Activated CD4-positive, alpha-beta T cell treated with anti-CD3 and anti-CD28 coated beads, Interleukin-2, amount 10 ng/mL, durations not matched to agents 7 days and 5 days (primary cell): Measurements from ENCODE around the gene CDC16. TPM values are rescaled to one million over a fixed set of nuclear protein-coding genes. Genes with fewer than 3 reads are reported as not detected.
"Not testable (repeated sequence)": the region's sequence is repeated elsewhere in the genome, so short reads cannot be mapped to it uniquely, and the experiment has no call there.

Experiments
- CTCF ChIA-PET: fragments of 350-600 bp; sonication (Branson Sonifier 250); formaldehyde crosslinking; loops from one replicate; lab custom pipeline; 2021; ENCODE audit warnings: antibody characterized with exemption; lab: Charles Lee
- POLR2A ChIA-PET: fragments of 350-600 bp; sonication (Branson Sonifier 250); formaldehyde crosslinking; loops from one replicate; lab custom pipeline; 2021; ENCODE audit warnings: antibody characterized with exemption; lab: Charles Lee
- DNase-seq: peaks from one replicate; pipeline ENCODE4 v3.0.0-alpha.2; 2020
- H3K27ac Mint-ChIP-seq: one replicate; pipeline ENCODE4 v1.8.0; 2021; ENCODE audit warnings: mild to moderate bottlenecking, moderate library complexity, mixed read lengths
- H3K27me3 Mint-ChIP-seq: one replicate; pipeline ENCODE4 v1.8.0; 2021; ENCODE audit warnings: mixed read lengths
- H3K36me3 Mint-ChIP-seq: one replicate; pipeline ENCODE4 v1.8.0; 2021; ENCODE audit warnings: low read depth, mixed read lengths
- H3K4me1 Mint-ChIP-seq: one replicate; pipeline ENCODE4 v1.8.0; 2021; ENCODE audit warnings: mixed read lengths
- H3K4me3 Mint-ChIP-seq: one replicate; pipeline ENCODE4 v1.8.0; 2021; ENCODE audit warnings: mild to moderate bottlenecking, moderate library complexity, mixed read lengths
- H3K9me3 Mint-ChIP-seq: one replicate; pipeline ENCODE4 v1.8.0; 2021; ENCODE audit warnings: mixed read lengths
- total RNA-seq, 2 experiments: library from RNA; stranded (reverse); gene quantifications; one replicate each; pipeline ENCODE4 v1.2.3, GENCODE V29; 2021

The CDC16 gene
- total RNA-seq, 2 experiments from 2014 or later = 81.6 to 85.4 TPM

GRCh38 chr13:114256547-114256946, 21.9 kb downstream of the CDC16 start:
- Mint-ChIP-seq H3K27me3 (no peaks in the 10 kb centered on the region), H3K4me3 (no peak overlapping the region), H3K9me3 (no peaks in the 10 kb centered on the region), H3K27ac (no peak overlapping the region), H3K4me1 (peaks cover 16% of the 10 kb centered on the region), H3K36me3 (peaks cover 68% of the 10 kb centered on the region)
- no peak for DNase-seq
- ChIA-PET POLR2A (no interaction called here), CTCF (no interaction called here)

DNA sequence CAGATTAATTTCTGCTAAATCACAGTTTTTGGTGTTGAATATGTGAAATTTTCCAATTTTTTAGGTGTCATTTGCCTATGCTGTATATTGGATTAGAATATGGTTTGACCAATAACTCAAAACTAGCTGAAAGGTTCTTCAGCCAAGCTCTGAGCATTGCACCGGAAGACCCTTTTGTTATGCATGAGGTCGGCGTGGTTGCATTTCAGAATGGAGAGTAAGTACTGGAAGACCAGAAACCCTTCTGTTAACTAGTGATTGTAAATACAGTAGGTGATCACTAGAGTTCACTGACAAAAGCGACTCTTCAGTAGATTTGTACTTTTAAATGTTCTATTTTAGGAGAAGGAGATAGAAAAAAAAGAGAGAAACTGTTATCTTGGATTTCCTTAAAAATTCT, 22.3 kb downstream of the CDC16 start:
- DNase-seq = no peak
- Mint-ChIP-seq H3K4me1 (peaks cover 19% of the 10 kb centered on the region), H3K4me3 (no peak overlapping the region), H3K27me3 (no peaks in the 10 kb centered on the region), H3K9me3 (no peaks in the 10 kb centered on the region), H3K27ac (no peak overlapping the region), H3K36me3 (peaks cover 68% of the 10 kb centered on the region)
- ChIA-PET POLR2A (no interaction called here), CTCF (no interaction called here)

- no peak for DNase-seq
- no peaks in the 10 kb centered on the region for H3K9me3 Mint-ChIP-seq
- ChIA-PET CTCF (no interaction called here), POLR2A (no interaction called here)
- peaks cover 35% of the 10 kb centered on the region for H3K4me1 Mint-ChIP-seq
- H3K27ac Mint-ChIP-seq = no peak overlapping the region
- peaks cover 74% of the 10 kb centered on the region for H3K36me3 Mint-ChIP-seq
- H3K4me3 Mint-ChIP-seq = no peak overlapping the region
- H3K27me3 Mint-ChIP-seq = no peaks in the 10 kb centered on the region
Measured at GRCh38 chr13:114258589-114258988, 23.9 kb downstream of the CDC16 start.

- no peaks in the 10 kb centered on the region for H3K27me3 Mint-ChIP-seq
- DNase-seq = no peak
- CTCF ChIA-PET = interaction anchor here (1.1 kb wide), 1 partner anchor 20 kb away, joined by 3 read pairs; no protein-coding TSS in a partner anchor
- POLR2A ChIA-PET = no interaction called here
- H3K4me3 Mint-ChIP-seq = no peak overlapping the region
- peaks cover 36% of the 10 kb centered on the region for H3K4me1 Mint-ChIP-seq
- H3K36me3 Mint-ChIP-seq = peaks cover 69% of the 10 kb centered on the region
- H3K27ac Mint-ChIP-seq = no peak overlapping the region
- H3K9me3 Mint-ChIP-seq = no peaks in the 10 kb centered on the region
Measured at GRCh38 chr13:114259374-114259773, 24.7 kb downstream of the CDC16 start.

- CTCF ChIA-PET = interaction anchor here (1.1 kb wide), 1 partner anchor 20 kb away, joined by 3 read pairs; no protein-coding TSS in a partner anchor
Measured at GRCh38 chr13:114259974-114260373, 25.3 kb downstream of the CDC16 start.

DNA sequence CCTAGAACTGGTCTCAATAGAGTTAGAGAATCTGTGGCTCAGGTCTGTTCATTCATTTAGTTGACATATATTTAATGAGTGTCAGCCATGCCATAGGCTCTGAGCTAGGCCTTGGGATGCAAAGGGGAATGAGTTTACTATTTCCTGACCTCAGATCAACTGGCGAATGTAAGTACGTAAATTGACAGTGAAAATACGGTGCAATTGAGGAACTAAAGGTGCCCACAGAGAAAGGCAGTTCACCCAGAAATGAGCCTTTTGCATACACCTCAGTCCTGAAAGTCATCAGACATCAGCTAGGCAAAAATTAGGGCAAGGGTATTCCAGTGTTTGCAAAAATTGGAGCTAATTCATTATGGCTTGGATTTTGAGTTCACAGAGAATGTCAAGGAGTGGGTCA, 26.1 kb downstream of the CDC16 start:
- Mint-ChIP-seq H3K27me3 (no peaks in the 10 kb centered on the region), H3K9me3 (no peaks in the 10 kb centered on the region), H3K36me3 (peaks cover 69% of the 10 kb centered on the region), H3K27ac (peak overlapping the region; percentile 32), H3K4me3 (no peak overlapping the region), H3K4me1 (peaks cover 42% of the 10 kb centered on the region)
- CTCF ChIA-PET = no interaction called here
- DNase-seq = no peak
- POLR2A ChIA-PET = no interaction called here

More at GRCh38 chr13:114259974-114260373, 25.3 kb downstream of the CDC16 start:
- Mint-ChIP-seq H3K27ac (peak overlapping the region; percentile 57), H3K4me3 (no peak overlapping the region), H3K27me3 (no peaks in the 10 kb centered on the region), H3K36me3 (peaks cover 70% of the 10 kb centered on the region), H3K9me3 (no peaks in the 10 kb centered on the region), H3K4me1 (peaks cover 38% of the 10 kb centered on the region)
- POLR2A ChIA-PET = interaction anchor here (0.9 kb wide), 1 partner anchor 236 kb away, joined by 3 read pairs; no protein-coding TSS in a partner anchor
- DNase-seq = no peak

GRCh38 chr13:114261328-114261965, 26.8 kb downstream of the CDC16 start:
- Mint-ChIP-seq H3K4me3 (no peak overlapping the region), H3K27me3 (no peaks in the 10 kb centered on the region), H3K36me3 (peaks cover 70% of the 10 kb centered on the region), H3K27ac (peak overlapping the region; percentile 1), H3K4me1 (peaks cover 42% of the 10 kb centered on the region), H3K9me3 (no peaks in the 10 kb centered on the region)
- CTCF ChIA-PET = no interaction called here
- DNase-seq = no peak
- POLR2A ChIA-PET = no interaction called here

- Mint-ChIP-seq H3K27ac (peak overlapping the region; percentile 72), H3K36me3 (peaks cover 76% of the 10 kb centered on the region), H3K4me1 (peaks cover 54% of the 10 kb centered on the region), H3K9me3 (peaks cover 3% of the 10 kb centered on the region), H3K27me3 (no peaks in the 10 kb centered on the region), H3K4me3 (peak overlapping the region; percentile 34)
- DNase-seq = peak; percentile 32
- POLR2A ChIA-PET = no interaction called here
- CTCF ChIA-PET = no interaction called here
Measured at GRCh38 chr13:114263578-114263977, 28.9 kb downstream of the CDC16 start.

DNA sequence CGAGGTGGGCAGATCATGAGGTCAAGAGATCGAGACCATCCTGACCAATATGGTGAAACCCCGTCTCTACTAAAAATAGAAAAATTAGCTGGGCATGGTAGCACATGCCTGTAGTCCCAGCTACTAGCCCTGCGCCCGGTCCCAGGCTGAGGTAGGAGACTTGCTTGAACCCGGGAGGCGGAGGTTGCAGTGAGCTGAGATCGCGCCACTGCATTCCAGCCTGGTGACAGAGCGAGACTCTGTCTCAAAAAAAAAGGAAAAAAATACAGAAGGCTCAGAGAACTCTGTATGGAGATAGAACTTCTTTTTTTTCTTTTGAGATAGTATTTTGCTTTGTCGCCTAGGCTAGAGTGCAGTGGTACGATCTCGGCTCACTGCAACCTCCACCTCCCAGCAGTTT, 29.6 kb downstream of the CDC16 start:
- DNase-seq, H3K4me3 Mint-ChIP-seq, H3K27me3 Mint-ChIP-seq, H3K27ac Mint-ChIP-seq, POLR2A ChIA-PET, H3K9me3 Mint-ChIP-seq: not testable (repeated sequence)
- peaks cover 83% of the 10 kb centered on the region for H3K36me3 Mint-ChIP-seq
- peaks cover 60% of the 10 kb centered on the region for H3K4me1 Mint-ChIP-seq
- CTCF ChIA-PET = interaction anchor here (1.0 kb wide), 1 partner anchor 13 kb away, joined by 3 read pairs; no protein-coding TSS in a partner anchor

GRCh38 chr13:114264886-114265611, 30.4 kb downstream of the CDC16 start:
- peaks cover 58% of the 10 kb centered on the region for H3K4me1 Mint-ChIP-seq
- DNase-seq = no peak
- ChIA-PET POLR2A (no interaction called here), CTCF (interaction anchor here (1.0 kb wide), 1 partner anchor 12 kb away, joined by 3 read pairs; no protein-coding TSS in a partner anchor)
- no peak overlapping the region for H3K4me3 Mint-ChIP-seq
- H3K27me3 Mint-ChIP-seq = no peaks in the 10 kb centered on the region
- no peak overlapping the region for H3K27ac Mint-ChIP-seq
- peaks cover 80% of the 10 kb centered on the region for H3K36me3 Mint-ChIP-seq
- peaks cover 3% of the 10 kb centered on the region for H3K9me3 Mint-ChIP-seq

DNA sequence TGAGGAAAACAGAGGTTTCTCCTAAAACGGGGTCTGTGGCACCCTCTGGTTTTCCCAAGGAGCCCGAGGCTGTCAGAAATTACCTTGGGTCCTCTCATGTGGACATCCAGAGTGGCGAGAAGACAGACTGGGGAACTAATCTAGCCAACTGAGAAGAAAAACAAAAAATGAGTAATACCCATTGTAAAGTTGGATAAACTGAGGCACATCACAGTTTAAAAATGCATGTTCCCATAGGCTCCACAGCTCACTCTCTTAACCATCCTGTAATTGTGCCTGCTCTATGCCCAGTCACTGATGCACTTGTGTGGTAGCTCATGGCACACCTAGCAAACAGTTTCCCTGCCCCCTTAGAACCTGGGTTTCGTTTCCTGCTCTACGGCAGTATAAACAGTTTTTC, 31.5 kb downstream of the CDC16 start:
- POLR2A ChIA-PET = interaction anchor here (0.5 kb wide), 1 partner anchor 12 kb away, joined by 3 read pairs; no protein-coding TSS in a partner anchor
- no peaks in the 10 kb centered on the region for H3K27me3 Mint-ChIP-seq
- H3K36me3 Mint-ChIP-seq = peaks cover 74% of the 10 kb centered on the region
- H3K4me1 Mint-ChIP-seq = peaks cover 51% of the 10 kb centered on the region
- peaks cover 3% of the 10 kb centered on the region for H3K9me3 Mint-ChIP-seq
- H3K27ac Mint-ChIP-seq = no peak overlapping the region
- CTCF ChIA-PET = interaction anchor here (0.6 kb wide), 1 partner anchor 351 kb away, joined by 3 read pairs; no protein-coding TSS in a partner anchor
- DNase-seq = no peak
- H3K4me3 Mint-ChIP-seq = no peak overlapping the region

DNA sequence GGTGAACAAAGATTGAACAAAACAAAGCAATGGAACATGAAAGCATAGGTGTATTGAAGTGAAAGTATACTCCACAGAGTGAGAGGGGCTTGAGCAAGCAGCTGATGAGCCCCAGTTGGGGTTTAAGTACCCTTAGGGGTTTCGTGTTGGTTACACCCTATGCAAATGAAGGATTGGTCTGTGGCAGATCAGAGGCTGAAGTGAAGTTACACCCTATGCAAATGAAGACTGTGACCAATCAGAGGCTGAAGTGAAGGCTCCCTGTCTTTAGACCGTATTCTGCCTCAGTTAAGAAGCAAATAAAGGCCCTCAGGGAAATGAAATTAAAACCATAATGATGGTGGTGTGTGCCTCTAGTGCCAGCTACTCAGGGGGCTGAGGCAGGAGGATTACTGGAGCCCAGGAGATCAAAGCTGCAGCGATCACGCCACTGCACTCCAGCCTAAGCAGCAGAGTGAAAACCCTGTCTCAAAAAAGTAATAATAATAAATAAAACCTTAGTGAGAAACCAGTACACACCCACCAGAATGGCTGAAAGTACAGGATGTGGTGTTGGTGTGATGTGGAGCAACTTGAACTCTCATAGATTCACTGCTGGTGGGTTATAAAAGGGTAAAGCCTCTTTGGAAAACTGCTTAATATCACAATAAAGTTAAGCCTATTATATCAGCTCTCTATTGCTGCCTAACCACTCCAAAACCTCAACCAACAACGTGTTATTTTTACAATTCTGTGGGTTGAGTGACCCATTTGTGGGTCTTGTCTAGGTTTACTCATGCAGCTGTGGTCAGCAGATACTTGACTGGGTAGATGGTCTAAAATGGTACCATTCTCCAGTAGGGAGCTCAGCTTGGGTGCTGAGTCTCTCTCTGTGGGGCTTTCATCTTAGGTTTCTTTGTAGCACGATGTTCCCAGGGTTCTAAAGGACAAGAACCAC, 33.9 kb downstream of the CDC16 start:
- CTCF ChIA-PET = interaction anchor here (0.8 kb wide), 1 partner anchor 26 kb away, joined by 3 read pairs; no protein-coding TSS in a partner anchor

More for the DNA sequence above, 33.9 kb downstream of the CDC16 start:
- H3K36me3 Mint-ChIP-seq = peaks cover 67% of the 10 kb centered on the region
- H3K27ac Mint-ChIP-seq = peak overlapping the region; percentile 63
- H3K4me3 Mint-ChIP-seq = no peak overlapping the region
- H3K4me1 Mint-ChIP-seq = peaks cover 29% of the 10 kb centered on the region
- POLR2A ChIA-PET = interaction anchor here (0.6 kb wide), 2 partner anchors 43 to 49 kb away, joined by 3 read pairs; no protein-coding TSS in a partner anchor
- no peaks in the 10 kb centered on the region for H3K27me3 Mint-ChIP-seq
- DNase-seq = no peak
- H3K9me3 Mint-ChIP-seq = peaks cover 3% of the 10 kb centered on the region
